HG02642 (cell line): ENCODE results near the gene COL18A1.

Experiments
- ATAC-seq: cut with Tn5 transposase; IDR thresholded peaks from one replicate; pipeline ENCODE4 v1.9.1; 2021; ENCODE audit warnings: mild to moderate bottlenecking; ENCODE audit not compliant: unreplicated experiment, poor library complexity

The COL18A1 gene

DNA sequence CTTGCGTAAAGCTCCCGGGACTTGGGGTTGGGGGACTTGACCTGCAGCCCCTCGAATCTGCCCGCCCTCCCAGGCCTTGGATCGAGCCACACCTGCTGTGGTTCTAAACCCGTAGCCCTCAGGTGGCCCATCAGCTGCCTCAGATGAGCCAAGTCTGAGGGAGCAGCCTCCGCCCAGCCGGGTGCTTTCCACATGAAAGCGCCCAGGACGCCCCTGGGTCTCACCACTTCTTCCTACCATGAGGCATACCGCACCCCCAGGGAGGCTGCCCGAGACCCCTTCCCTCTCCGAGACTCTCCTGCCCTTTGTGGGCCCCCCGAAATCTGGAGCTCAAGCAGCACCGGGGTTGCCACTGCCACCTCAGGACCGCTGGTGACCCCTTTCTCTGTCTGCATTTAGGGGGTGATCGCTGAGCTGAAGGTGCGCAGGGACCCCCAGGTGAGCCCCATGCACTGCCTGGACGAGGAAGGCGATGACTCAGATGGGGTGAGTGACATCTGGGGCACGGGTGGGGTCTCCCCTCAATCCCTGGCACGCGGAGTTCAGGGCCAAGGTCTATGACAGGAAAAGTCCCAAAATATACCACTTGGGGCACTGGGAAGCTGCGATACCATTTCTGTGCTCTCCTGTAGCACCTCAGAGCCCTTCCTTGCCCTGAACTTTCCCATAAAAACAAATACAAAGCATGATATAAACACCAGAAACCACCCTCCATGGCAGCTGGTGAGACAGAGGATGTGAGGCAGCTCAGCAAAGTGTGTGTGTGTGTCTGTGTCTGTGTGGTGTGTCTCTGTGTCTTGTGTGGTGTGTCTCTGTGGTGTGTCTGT, 68.7 kb downstream of the COL18A1 start:
- no peak for ATAC-seq

DNA sequence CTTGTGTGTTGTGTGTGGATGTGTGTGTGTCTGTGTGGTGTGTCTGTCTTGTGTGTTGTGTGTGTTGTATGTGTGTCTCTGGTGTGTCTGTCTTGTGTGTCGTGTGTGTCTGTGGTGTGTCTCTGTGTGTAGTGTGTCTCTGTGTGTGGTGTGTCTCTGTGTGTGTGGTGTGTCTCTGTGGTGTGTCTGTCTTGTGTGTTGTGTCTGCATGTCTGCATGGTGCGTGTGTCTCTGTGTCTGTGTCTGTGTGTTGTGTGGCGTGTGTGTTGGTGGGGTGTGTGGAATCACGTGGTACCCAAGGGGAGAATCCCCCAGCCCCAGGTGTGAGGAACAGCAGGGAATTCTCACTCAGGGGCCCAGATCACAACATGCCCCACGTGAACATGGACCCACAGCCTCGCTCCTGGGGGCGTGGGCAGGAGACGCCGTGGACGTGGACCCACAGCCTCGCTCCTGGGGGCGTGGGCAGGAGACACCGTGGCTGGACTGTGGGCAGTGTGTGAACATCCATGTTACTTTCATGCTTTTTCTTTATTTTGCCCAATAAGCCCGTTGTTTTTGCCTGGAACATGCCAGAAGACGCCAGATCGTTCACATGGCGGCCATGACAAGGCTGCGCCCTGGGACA, 69.5 kb downstream of the COL18A1 start:
- no peak for ATAC-seq

DNA sequence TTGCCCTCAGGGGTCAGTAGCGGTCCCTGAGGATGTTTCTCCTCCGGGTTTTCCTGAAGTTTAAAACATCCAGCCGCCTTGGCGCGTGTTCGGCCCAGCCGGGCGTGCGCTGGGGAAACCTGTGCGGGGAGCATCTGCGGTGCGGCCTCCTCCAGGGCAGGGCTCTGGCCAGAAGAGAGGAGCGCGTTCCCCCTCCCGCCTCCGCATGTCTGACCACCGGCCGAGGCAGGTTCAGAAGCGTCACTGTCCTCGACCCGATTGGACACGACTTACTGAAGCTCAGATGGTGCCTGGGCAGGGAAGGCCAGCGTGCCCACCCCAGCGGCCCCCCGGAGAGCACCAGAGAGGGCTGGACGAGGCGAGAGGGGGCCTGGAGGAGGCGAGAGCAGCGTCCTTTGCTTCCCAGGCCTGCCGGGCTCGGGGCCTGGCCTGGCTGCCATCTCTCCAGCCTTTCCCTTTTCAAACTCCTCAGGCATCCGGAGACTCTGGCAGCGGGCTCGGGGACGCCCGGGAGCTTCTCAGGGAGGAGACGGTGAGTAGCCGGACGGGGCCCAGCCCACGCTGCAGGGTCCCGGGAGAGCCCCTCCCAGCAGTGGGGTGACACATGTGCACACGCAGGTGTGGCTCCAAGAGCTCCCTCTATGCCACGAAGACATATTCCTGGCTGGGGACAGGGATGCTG, 70.2 kb downstream of the COL18A1 start:
- no peak for ATAC-seq

GRCh38 chr21:45475797-45476570, 71.0 kb downstream of the COL18A1 start:
- no peak for ATAC-seq

DNA sequence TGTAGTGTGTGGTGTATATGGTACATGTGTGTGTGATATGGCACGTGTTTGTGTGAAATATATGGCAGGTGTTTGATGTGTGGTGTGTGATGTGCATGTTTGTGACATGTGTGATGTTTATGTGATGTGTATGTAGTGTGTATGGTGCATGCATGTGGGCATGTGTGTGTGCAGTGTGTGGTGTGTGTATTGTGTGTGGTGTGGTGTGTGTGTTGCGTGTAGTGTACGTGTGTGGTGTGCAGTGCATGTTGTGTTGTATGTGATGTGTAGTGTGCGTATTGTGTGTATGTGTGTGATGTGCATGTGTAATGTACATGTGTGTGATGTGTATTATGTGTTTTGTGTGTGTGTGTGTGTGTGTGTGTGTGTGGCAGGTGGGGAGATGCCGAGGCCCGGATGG, 71.6 kb downstream of the COL18A1 start:
- ATAC-seq, result no peak

DNA sequence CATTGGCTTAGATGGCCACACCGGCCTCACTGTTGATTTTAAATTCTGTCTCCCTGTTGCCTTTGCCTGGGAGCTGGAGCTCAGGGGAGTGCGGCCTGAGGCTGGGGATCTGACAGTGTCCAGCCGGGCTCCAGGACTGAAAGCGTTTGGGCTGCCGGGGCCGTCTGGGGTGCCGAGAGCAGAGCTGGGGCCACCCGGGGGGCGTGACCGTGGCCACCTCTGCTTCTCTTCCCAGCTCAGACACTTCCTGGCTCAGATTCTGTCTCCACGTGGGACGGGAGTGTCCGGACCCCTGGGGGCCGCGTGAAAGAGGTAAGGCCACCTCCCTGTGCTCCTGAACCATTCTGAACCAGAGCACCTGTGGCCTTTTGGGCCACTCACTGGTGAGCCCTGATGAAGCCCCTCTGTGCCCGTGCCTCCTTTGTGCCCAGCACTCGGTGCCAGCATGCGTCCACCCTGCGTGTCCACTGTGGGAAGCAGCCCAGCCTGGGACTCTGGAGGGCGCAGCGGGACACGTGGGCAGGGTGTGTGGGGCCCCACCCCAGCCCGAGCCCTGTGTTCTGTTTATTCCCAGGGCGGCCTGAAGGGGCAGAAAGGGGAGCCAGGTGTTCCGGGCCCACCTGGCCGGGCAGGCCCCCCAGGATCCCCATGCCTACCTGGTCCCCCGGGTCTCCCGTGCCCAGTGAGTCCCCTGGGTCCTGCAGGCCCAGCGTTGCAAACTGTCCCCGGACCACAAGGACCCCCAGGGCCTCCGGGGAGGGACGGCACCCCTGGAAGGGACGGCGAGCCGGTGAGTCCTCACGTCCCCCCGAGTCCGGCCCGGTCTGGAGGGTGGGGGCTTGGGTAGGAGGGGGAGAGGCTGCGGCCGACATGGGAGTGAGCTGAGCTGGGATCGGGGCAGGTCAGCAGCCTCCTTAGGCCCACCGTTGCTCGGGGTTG, 72.5 kb downstream of the COL18A1 start:
- no peak for ATAC-seq

DNA sequence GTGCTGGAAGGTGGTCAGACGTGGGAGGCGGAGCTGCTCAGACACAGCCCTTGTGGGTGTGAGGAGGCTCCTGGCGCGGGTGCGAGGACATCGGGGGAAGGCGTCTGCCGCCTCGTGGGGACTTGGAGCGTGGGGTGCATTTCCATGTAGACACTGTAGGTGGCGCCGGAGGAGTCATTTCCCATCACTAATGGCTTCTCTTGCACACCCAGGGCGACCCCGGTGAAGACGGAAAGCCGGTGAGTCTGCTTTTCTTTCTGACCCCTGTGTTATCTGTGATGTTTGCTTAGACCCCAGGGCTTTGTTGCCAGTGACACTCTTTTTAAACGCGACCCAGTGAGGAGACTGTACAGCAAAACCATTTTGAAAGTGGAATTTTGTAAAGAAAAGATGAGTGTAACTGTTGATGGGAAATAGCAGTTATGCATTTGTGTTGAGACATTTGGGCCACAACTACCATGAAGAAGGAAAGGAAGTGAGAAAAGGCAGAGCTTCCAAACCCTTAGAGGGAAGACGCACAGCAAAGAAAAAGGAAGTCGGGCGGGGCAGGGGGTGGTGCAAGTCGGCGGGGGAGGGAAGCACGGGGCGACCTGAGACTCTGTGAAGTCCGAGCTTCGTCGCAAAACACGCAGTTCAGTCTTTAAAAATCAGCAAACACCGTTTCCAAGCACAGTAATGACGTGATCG, 73.3 kb downstream of the COL18A1 start:
- no peak for ATAC-seq

DNA sequence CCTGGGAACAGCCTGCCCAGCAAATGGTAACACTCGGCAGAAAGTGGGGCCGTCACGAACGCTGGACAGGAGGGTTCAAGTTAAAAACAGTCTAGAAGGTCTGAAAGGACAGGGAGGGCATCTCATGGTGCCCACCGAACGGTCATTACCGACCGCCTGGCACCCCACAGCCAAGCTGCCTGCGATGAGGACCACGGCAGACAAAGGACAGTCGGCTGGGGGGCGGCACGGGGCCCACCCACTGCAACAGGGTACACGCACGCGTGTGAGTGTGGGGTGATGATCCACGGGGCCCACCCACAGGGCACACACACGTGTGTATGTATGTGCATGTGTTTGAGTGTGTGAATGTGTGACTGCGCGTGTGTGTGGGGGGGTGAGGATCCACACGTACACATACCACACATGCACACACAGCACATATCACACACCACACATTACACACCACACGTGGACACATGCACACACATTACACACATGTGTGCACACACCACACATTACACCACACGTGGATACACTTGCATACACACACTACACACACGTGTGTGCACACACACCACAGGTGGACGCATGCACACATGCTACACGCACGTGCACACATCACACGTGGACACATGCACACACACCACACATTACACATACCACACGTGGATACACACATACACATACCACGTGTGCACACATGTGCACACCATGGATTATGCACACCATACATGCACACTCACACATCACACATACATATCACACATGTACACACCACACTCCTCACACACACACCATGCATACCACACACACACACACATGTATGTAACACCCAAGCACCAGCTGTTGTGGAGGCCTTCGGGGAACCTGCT, 74.1 kb downstream of the COL18A1 start:
- no peak for ATAC-seq

- ATAC-seq, result no peak
These were observed 75.0 kb downstream of the COL18A1 start for GRCh38 chr21:45479691-45480675.

DNA sequence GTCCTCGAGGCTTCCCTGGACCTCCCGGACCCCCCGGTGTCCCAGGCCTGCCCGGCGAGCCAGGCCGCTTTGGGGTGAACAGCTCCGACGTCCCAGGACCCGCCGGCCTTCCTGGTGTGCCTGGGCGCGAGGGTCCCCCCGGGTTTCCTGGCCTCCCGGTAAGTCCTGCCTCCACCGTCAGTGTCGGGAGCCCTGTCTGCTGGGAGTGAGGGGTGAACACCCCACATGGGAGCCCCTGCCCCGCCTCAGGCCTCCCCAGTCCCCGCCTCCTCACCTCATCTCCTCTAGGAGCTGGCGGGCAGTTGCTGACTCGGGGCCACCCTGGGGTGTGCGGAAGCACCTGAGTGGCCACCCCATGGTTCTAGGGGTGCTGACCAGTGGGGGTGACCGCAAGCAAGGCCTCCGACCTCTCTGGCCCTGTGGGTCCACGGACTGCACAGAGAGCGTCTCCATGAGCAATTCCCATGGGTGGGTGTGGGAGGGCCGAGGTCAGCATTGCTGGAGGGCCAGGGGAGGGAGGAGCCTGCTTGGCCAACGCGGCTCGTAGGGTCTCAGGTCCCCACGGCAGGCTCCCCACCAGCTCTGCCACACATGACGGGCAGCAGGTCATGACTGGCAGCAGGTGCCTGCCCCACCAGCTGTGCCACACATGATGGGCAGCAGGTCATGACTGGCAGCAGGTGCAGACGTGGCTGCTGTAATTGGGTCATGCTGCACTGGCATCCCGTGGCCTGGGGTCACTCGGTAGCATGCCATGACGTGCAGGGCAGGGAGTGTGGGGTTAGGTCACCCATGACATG, 75.9 kb downstream of the COL18A1 start:
- ATAC-seq, result no peak

DNA sequence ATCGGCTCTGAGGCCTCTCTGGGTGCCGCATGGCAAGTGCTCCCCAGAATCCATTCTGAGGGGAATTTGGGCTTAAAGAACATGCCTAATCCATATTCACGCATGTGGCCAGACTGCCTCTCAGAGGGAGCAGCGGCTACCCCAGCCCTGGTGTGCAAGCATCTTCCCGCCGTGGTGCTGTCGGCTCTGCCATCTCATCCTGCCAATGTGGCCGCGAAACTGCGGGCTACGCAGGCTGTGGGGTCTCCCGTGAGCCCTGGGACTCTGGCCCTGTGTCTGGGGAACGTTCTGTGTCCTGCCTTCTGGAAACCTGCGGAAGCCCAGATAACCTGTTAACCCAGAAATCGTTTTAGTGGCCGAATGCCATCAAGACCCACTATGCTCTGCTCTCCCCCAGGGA, 76.6 kb downstream of the COL18A1 start:
- no peak for ATAC-seq

GRCh38 chr21:45481977-45482898, 77.3 kb downstream of the COL18A1 start:
- no peak for ATAC-seq

DNA sequence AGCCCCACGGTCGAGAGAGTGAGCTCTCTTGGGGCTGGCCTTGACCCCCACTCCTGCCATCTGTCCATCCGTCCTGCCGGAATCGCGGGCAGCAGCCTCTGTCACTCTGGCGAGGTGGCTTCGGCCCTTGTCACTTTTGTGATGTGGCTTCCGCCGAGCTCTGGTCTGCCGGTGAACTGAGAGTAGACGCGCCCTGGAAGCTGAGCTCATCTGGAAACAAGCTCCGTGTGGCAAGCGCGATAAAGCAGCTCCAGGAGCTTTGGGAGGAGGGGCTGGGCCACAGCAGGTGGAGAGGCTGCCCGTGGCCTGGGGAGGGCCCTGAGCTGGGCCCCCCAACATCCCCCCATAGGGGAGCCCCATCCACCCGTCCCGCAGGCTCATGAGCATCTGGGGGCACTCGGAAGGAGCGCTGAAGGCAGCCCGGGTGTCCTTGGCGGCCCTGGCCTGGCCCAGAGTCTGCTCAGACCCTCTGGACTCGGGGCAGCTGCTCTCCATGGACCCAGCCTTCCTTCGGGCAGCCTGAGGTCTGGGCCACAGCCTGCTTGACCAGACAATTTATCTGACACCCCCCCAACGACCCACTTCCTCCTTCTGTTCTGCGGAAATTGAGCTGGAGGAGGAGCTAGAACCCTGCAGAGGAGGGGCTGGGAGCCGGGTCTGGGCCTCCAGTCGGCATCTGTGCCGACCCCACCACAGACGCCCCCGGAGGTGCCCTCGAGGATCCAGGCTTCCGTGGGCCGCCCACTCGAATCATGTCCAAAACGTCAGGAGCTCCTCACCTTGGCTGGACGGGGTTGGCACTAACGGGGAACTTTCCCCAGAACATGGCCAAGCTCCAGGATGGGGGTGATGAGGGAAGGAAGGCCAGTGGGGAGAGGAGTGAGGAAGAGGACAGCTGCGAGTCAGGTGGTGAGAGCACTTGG, 78.2 kb downstream of the COL18A1 start:
- ATAC-seq, result no peak

DNA sequence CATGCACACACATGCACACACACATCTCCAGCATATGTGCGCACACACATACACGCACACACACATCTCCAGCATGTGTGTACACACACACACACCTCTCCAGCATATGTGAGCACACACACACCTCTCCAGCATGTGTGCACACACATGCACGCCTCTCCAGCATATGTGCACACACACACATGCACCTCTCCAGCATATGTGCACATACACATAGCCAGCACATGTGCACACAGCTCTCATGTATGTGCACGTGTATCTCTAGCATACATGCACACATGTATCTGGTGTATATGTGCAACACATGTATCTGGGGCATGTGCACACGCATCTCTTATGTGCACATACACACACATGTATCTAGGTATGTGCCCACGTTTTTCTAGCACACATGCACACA, 79.4 kb downstream of the COL18A1 start:
- ATAC-seq, result no peak
